ENCODE measurements around the gene RAD51. TPM values are rescaled to one million over a fixed set of nuclear protein-coding genes. Genes with fewer than 3 reads are reported as not detected.

Gene RAD51
- total RNA-seq, 2 donors from 2014 or later: 0.30 TPM; not detected in 1

- TF ChIP-seq CTCF (IDR thresholded peaks at IDR 0.05): no peak
- H3K27me3 ChIP-seq: no peaks in the 10 kb centered on the region
- H3K4me1 ChIP-seq: no peaks in the 10 kb centered on the region
- no peak for DNase-seq (ENCODE audit: low spot score)
- no peak overlapping the region for H3K4me3 ChIP-seq
- no peaks in the 10 kb centered on the region for H3K36me3 ChIP-seq
- H3K27ac ChIP-seq: no peak overlapping the region
- no peaks in the 10 kb centered on the region for H3K9me3 ChIP-seq
These were observed 19.2 kb downstream of the RAD51 start for GRCh38 chr15:40714144-40714543.

GRCh38 chr15:40716165-40716564, 21.2 kb downstream of the RAD51 start:
- DNase-seq (ENCODE audit: low spot score): no peak
- no peaks in the 10 kb centered on the region for H3K4me1 ChIP-seq
- H3K27ac ChIP-seq: no peak overlapping the region
- no peaks in the 10 kb centered on the region for H3K27me3 ChIP-seq
- no peaks in the 10 kb centered on the region for H3K9me3 ChIP-seq
- TF ChIP-seq CTCF (IDR thresholded peaks at IDR 0.05): no peak
- no peak overlapping the region for H3K4me3 ChIP-seq
- H3K36me3 ChIP-seq: no peaks in the 10 kb centered on the region

GRCh38 chr15:40721701-40722100, 26.7 kb downstream of the RAD51 start:
- Histone ChIP-seq H3K4me3 (no peak overlapping the region), H3K9me3 (no peaks in the 10 kb centered on the region), H3K27ac (no peak overlapping the region), H3K4me1 (no peaks in the 10 kb centered on the region), H3K27me3 (no peaks in the 10 kb centered on the region), H3K36me3 (no peaks in the 10 kb centered on the region)
- no peak for DNase-seq (ENCODE audit: low spot score)
- no peak for TF ChIP-seq CTCF (IDR thresholded peaks at IDR 0.05)

- H3K9me3 ChIP-seq: no peaks in the 10 kb centered on the region
- no peak for TF ChIP-seq CTCF (IDR thresholded peaks at IDR 0.05)
- no peak overlapping the region for H3K27ac ChIP-seq
These were observed 27.4 kb downstream of the RAD51 start for GRCh38 chr15:40722354-40722753.

GRCh38 chr15:40722934-40723333, 28.0 kb downstream of the RAD51 start:
- H3K4me3 ChIP-seq: no peak overlapping the region
- H3K36me3 ChIP-seq: no peaks in the 10 kb centered on the region
- H3K27ac ChIP-seq: no peak overlapping the region
- DNase-seq (ENCODE audit: low spot score): no peak
- no peaks in the 10 kb centered on the region for H3K4me1 ChIP-seq
- H3K9me3 ChIP-seq: no peaks in the 10 kb centered on the region
- no peaks in the 10 kb centered on the region for H3K27me3 ChIP-seq
- no peak for TF ChIP-seq CTCF (IDR thresholded peaks at IDR 0.05)

More at GRCh38 chr15:40722354-40722753, 27.4 kb downstream of the RAD51 start:
- H3K27me3 ChIP-seq: no peaks in the 10 kb centered on the region
- DNase-seq (ENCODE audit: low spot score): no peak
- H3K4me1 ChIP-seq: no peaks in the 10 kb centered on the region
- H3K36me3 ChIP-seq: no peaks in the 10 kb centered on the region
- no peak overlapping the region for H3K4me3 ChIP-seq

GRCh38 chr15:40723919-40724318, 28.9 kb downstream of the RAD51 start:
- DNase-seq (ENCODE audit: low spot score): no peak
- no peaks in the 10 kb centered on the region for H3K36me3 ChIP-seq
- H3K27ac ChIP-seq: no peak overlapping the region
- H3K4me1 ChIP-seq: no peaks in the 10 kb centered on the region
- no peaks in the 10 kb centered on the region for H3K27me3 ChIP-seq
- H3K4me3 ChIP-seq: no peak overlapping the region
- no peak for TF ChIP-seq CTCF (IDR thresholded peaks at IDR 0.05)
- H3K9me3 ChIP-seq: no peaks in the 10 kb centered on the region

Data from right atrium auricular region (tissue), 2 donors.